GM19372 (cell line): ENCODE results near the gene DGKG.
A peak's percentile ranks its signal among the peaks of the same experiment; 100 is the strongest.

ENCODE experiments used
- ATAC-seq: cut with Tn5 transposase; IDR thresholded peaks from one replicate; pipeline ENCODE4 v1.9.1; 2021; ENCODE audit warnings: mild to moderate bottlenecking, low read depth, moderate library complexity; ENCODE audit not compliant: unreplicated experiment

The DGKG gene

GRCh38 chr3:186281176-186281575, 80.9 kb downstream of the DGKG start:
- ATAC-seq = no peak

GRCh38 chr3:186280737-186281136, 81.3 kb downstream of the DGKG start:
- no peak for ATAC-seq

DNA sequence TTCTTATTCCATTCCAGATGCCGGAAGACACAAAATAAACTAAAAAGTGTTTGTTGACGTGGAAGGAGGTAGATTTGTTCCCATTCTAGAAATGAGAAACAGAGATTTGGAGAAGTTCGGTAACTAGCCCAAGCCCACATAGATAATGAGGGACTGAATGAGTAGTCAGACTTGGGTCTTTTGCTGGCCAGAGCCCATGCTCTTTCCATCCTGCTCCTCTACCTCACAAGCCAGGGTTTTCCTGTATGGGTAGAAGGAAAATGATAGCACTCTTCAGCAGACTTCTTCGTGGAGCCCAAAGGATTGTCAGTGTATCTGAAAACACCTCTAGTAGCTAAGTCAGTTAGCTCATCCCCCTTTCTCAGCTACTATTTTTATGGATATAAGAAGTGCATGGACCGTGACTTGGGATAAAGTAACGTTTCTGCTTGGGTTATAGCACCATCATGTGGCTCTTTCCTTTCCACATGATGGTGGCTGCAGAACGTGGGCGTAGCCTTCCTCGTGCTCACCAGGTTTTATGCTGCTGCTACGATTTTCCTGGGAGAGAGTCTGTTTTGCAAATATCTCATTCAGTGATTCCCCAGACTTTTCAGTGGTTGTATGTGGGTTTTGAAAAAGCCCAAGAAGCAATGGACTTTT, 84.6 kb downstream of the DGKG start:
- ATAC-seq = no peak

DNA sequence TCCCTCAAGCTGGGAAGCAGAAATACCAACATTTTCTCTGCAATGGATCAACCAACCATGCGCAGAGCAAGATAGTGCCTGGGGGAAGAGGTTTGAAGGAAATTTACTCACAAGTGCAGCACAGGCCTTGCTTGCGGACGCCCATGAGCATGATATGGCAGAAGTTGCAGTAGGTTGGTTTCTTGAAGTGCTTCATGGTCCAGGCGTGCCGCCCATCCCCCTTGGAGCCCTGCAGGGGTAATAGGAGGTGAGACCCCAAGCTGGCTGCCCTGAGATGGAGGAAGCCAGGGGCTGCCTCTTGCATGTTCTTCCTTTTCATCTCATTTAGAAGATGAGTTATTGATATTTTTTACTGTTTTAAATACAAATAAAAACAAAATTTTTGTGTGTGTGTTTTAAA, 86.6 kb downstream of the DGKG start:
- ATAC-seq = no peak

DNA sequence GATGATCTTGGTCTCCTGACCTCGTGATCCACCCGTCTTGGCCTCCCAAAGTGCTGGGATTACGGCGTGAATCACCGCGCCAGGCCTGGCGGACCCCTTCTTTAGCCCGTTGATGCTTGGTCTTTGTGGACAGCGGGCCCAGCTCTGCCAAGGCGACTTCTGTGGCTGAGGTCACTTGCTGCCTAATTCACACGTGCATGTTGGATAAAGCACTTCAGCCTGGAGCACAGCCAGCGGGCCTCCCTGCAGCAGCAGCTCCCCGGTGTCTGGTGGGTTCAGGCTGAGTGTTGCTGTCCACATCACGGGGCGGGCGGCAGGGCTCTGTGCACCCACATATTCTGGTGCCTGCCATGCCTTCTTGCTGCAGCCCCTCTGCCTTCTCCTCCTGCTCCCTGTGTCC, 88.4 kb downstream of the DGKG start:
- no peak for ATAC-seq

DNA sequence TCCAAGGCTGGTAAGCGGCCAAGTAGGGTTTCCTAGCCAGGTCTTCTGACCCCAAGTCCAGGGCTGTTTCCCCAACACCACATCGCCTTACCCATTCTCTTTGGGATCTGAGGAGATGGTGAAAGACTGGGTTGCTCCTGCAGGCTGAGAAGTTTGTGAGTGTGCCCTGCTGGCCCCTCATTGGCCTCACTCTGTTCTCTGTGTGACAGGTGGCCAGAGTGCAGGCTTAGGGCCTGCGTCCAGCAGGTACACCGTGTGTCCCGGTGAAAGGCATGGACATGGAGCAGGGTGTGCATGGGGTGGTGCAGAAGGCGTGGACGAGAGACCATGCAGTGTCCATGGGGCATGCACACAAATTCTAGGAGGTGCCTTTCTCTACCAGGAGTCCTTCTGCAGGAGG, 91.3 kb downstream of the DGKG start:
- no peak for ATAC-seq

- ATAC-seq = no peak
Measured at GRCh38 chr3:186268616-186269448, 93.2 kb downstream of the DGKG start.

GRCh38 chr3:186267758-186268157, 94.3 kb downstream of the DGKG start:
- ATAC-seq = no peak

DNA sequence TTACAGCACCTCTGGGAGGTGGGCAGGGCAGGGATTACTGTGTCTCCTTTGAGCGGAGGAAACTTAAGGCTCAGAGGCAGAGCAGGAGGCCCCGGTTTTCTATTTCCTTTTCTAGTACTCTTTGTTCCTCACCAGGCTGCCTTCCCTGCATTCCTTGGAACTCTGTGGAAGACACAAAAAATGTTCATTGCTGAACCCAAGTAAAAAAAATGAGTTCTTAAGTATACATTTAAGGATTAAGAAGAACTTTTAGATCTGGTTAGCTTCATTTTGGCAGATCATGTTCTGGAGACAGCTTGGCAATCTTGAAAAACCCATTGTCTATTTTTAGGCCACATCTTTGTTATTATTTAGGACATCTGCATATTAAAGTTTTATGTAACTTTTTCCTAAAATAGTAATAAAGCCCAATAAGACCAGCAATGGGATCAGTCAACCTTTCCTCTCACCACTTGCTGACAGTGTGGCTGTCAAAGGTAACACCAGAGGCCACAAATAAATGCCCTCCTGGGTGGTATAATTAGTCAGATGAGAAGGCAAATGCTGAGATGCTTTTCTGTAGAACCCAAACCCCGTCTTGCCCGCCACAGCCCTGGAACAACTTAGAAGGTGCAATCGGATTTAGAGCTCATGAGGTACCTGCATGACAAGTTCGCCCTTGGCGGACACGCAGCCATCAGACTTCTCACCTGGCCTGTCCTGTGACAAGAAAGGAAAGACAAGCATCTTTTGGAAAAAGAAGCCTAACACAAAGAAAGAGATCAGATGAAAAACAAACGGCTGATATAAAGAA, 97.2 kb downstream of the DGKG start:
- no peak for ATAC-seq

GRCh38 chr3:186261638-186262037, 100.4 kb downstream of the DGKG start:
- no peak for ATAC-seq

DNA sequence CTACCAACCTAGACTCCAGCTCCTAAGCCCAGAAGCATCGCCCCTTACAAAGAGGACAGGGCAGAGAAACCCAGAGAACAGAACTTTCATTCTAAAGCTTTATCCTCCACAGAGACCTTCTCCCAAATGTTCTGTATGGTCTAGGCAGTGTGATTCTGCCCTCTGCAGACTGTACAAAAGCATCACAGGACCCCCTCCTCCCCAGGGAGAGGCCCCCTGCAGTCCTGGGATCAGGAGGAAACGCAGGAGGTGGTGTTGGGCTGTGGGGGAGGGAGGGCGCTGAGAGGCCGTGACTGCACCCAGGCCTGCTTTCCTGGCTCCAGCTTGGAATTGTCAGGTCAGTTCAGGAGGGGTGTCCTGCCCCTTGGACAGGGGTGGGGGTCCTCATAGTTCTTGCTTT, 101.3 kb downstream of the DGKG start:
- no peak for ATAC-seq

DNA sequence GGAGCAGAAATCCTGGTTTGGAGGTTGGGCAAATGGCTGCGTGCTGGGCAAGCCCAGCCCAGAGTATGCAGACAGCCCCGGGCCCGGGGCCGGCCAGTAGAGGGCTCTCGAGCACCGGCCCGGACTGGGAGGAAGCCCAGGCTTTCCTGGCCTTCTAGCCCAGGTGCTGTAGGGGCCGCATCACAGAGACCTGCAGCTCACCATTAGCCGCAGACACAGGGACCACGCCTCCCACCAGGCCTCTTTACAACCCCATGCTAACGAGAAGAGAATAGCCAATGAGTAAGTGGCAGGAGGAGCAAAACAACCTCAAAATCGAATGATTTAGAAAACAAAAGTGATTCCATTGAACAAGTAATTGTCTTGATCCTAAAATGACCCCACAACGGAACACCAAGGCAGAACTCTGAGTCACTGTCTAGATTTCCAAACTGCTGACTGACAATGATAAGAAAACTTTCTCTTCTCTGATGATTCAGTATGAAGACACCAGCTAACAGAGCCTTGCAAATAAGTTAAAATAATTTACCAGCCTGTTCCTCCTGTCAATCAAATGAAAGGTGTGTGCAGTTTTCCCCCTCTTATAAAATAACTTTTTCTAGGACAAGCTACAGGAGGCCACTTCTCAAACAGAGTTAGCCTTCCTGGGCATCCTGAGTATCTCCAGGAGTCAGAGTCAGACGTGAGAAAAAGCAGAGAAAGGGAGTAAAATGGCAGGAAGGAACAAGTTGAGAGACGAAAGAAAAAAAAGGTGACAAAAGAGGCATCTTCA, 102.2 kb downstream of the DGKG start:
- ATAC-seq = peak; percentile 68

DNA sequence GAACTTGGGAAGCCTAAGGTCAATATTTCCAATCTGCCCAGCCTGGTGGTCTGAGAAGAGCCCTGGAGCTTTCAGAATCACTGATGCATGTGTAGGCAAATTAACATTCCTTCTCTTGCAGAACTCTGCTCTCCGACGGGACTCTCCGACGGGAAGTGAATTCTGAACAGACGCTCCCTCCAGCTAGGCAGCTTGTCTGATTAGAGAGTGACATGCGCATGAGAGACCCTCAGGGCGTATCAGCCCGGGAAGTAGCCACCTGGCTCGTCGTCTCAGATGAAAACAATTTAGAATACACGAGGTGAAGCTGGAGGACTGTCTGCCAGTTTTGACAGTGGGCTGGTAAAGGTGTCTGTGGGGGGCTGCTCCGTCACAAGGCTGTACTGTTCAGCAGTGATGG, 103.1 kb downstream of the DGKG start:
- no peak for ATAC-seq

- no peak for ATAC-seq
Measured at GRCh38 chr3:186257866-186258265, 104.2 kb downstream of the DGKG start.

GRCh38 chr3:186255703-186256331, 106.2 kb downstream of the DGKG start:
- no peak for ATAC-seq

- ATAC-seq = peak; percentile 60
Measured at GRCh38 chr3:186254676-186255650, 107.1 kb downstream of the DGKG start.

GRCh38 chr3:186251948-186252619, 110.0 kb downstream of the DGKG start:
- no peak for ATAC-seq

DNA sequence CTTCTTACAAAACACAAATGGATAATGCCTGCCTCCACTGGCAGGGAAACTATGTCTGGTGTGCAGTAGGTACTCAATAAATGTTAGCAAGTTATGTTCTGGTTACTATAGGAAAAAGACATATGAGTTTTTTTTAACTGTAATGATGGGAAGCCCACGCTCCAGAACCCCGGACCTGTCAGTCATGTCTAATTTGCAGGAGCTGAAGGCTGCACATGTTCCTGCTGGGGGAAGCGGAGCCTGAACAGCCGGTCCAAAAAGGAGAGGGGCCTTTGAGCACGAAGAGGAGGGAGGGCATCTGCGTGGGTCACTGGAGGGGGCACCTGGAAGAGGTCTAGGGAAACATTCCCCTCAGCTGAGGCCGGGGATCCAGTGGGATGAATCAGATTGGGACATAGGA, 113.2 kb downstream of the DGKG start:
- ATAC-seq = no peak
